SIG-M5 treated with dmso at 0.1 percent for 504 hours (cell line): ENCODE measurements around the gene GABRB3.

ENCODE experiments used
- DNase-seq: peaks from one replicate; lab custom pipeline; 2025; ENCODE audit not compliant: unreplicated experiment; lab: John Stamatoyannopoulos, UW

The GABRB3 gene

GRCh38 chr15:26679927-26680326, 92.9 kb downstream of the GABRB3 start:
- DNase-seq, result no peak

- DNase-seq, result no peak
Measured at GRCh38 chr15:26676115-26676514, 96.8 kb downstream of the GABRB3 start.

- DNase-seq, result no peak
Measured at GRCh38 chr15:26674467-26674866, 98.4 kb downstream of the GABRB3 start.

- DNase-seq, result no peak
Measured at GRCh38 chr15:26673445-26673844, 99.4 kb downstream of the GABRB3 start.

- DNase-seq, result no peak
Measured at GRCh38 chr15:26670116-26670515, 102.8 kb downstream of the GABRB3 start.

GRCh38 chr15:26667222-26667988, 105.5 kb downstream of the GABRB3 start:
- no peak for DNase-seq

- DNase-seq, result no peak
Measured at GRCh38 chr15:26665957-26666791, 106.7 kb downstream of the GABRB3 start.

- DNase-seq, result no peak
Measured at GRCh38 chr15:26662283-26662682, 110.6 kb downstream of the GABRB3 start.

- no peak for DNase-seq
Measured at GRCh38 chr15:26661748-26662147, 111.1 kb downstream of the GABRB3 start.

- no peak for DNase-seq
Measured at GRCh38 chr15:26661107-26661506, 111.8 kb downstream of the GABRB3 start.

- DNase-seq, result no peak
Measured at GRCh38 chr15:26660241-26660640, 112.6 kb downstream of the GABRB3 start.

- no peak for DNase-seq
Measured at GRCh38 chr15:26658290-26658689, 114.6 kb downstream of the GABRB3 start.

- DNase-seq, result no peak
Measured at GRCh38 chr15:26656080-26656479, 116.8 kb downstream of the GABRB3 start.

GRCh38 chr15:26651909-26652308, 121.0 kb downstream of the GABRB3 start:
- no peak for DNase-seq

GRCh38 chr15:26648676-26649075, 124.2 kb downstream of the GABRB3 start:
- DNase-seq, result no peak

- no peak for DNase-seq
Measured at GRCh38 chr15:26644948-26645347, 127.9 kb downstream of the GABRB3 start.

GRCh38 chr15:26641144-26641543, 131.7 kb downstream of the GABRB3 start:
- DNase-seq, result no peak

- DNase-seq, result no peak
Measured at GRCh38 chr15:26640601-26641000, 132.3 kb downstream of the GABRB3 start.

GRCh38 chr15:26639966-26640365, 132.9 kb downstream of the GABRB3 start:
- DNase-seq, result no peak

- DNase-seq, result no peak
Measured at GRCh38 chr15:26635614-26636013, 137.3 kb downstream of the GABRB3 start.

GRCh38 chr15:26635105-26635504, 137.8 kb downstream of the GABRB3 start:
- DNase-seq, result no peak

- DNase-seq, result no peak
Measured at GRCh38 chr15:26634319-26634718, 138.5 kb downstream of the GABRB3 start.
